Measurements from ENCODE around the gene GIT1.

GRCh38 chr17:29574732-29575510 is 14.5 kb downstream of the GIT1 start:
- TF ChIP-seq CTCF (IDR thresholded peaks at IDR 0.05): no peak
- TF ChIP-seq POLR2A (IDR thresholded peaks at IDR 0.05): no peak
- TF ChIP-seq EP300 (IDR thresholded peaks at IDR 0.05): no peak

All from stomach (tissue), 4 donors.